Measurements from ENCODE around the gene SAMD10. TPM values are rescaled to one million over a fixed set of nuclear protein-coding genes. Genes with fewer than 3 reads are reported as not detected.

SAMD10 gene
- total and polyA plus RNA-seq, 4 experiments from 2014 or later: 7.4 to 13.0 (median 8.6) TPM

GRCh38 chr20:64001607-64002011 lies 22.2 kb upstream of the SAMD10 start:
- peak overlapping the region in 1 of 8 donors; percentile 7 for H3K4me3 Mint-ChIP-seq
- no peaks in the 10 kb centered on the region for H3K9me3 ChIP-seq (ENCODE audit: control insufficient read depth in 1 of 2, low read length in 2 of 2)
- H3K4me1 Mint-ChIP-seq: peaks cover 0 to 13% (median 5%) of the 10 kb centered on the region in 4 donors
- H3K27me3 ChIP-seq (ENCODE audit: insufficient read depth, low read length): no peaks in the 10 kb centered on the region
- no peak for DNase-seq
- intact Hi-C loops (cut with micrococcal nuclease): no loop called here
- H3K9me3 Mint-ChIP-seq: no peaks in the 10 kb centered on the region
- no peaks in the 10 kb centered on the region for H3K27me3 Mint-ChIP-seq
- ChIA-PET CTCF (ENCODE audit: partially characterized antibody) (interaction anchor here (0.7 to 1.0 kb wide), 2 partner anchors 24 to 36 kb away, joined by 3 to 4 read pairs; no protein-coding TSS in a partner anchor), POLR2A (ENCODE audit: partially characterized antibody) (interaction anchor here (0.8 kb wide), 1 partner anchor 19 kb away, joined by 3 read pairs; no protein-coding TSS in a partner anchor)
- no peak overlapping the region for H3K27ac Mint-ChIP-seq
- peaks cover 73% of the 10 kb centered on the region for H3K36me3 ChIP-seq (ENCODE audit: insufficient read depth, low read length)
- H3K36me3 Mint-ChIP-seq: peaks cover 40 to 53% of the 10 kb centered on the region in 2 donors
- no peak overlapping the region for H3K27ac ChIP-seq (ENCODE audit: low read depth, low read length)
- no peaks in the 10 kb centered on the region for H3K4me1 ChIP-seq (ENCODE audit: insufficient read depth, low read length)
- H3K4me3 ChIP-seq (ENCODE audit: low read length in 2 of 2): no peak overlapping the region

- ChIA-PET POLR2A (ENCODE audit: partially characterized antibody) (no interaction called here), CTCF (ENCODE audit: partially characterized antibody) (interaction anchor here (1.0 kb wide), 1 partner anchor 37 kb away, joined by 3 read pairs; no protein-coding TSS in a partner anchor)
- Mint-ChIP-seq H3K27me3 (no peaks in the 10 kb centered on the region), H3K36me3 (peaks cover 36 to 55% of the 10 kb centered on the region in 2 donors), H3K4me3 (no peak overlapping the region), H3K4me1 (peaks cover 0 to 11% (median 5%) of the 10 kb centered on the region in 4 donors), H3K27ac (no peak overlapping the region), H3K9me3 (no peaks in the 10 kb centered on the region)
- H3K36me3 ChIP-seq (ENCODE audit: insufficient read depth, low read length): peaks cover 75% of the 10 kb centered on the region
- intact Hi-C loops (cut with micrococcal nuclease): no loop called here
- H3K27ac ChIP-seq (ENCODE audit: low read depth, low read length): no peak overlapping the region
- no peak for DNase-seq
- no peaks in the 10 kb centered on the region for H3K9me3 ChIP-seq (ENCODE audit: control insufficient read depth in 1 of 2, low read length in 2 of 2)
- no peak overlapping the region for H3K4me3 ChIP-seq (ENCODE audit: low read length in 2 of 2)
- H3K4me1 ChIP-seq (ENCODE audit: insufficient read depth, low read length): no peaks in the 10 kb centered on the region
- H3K27me3 ChIP-seq (ENCODE audit: insufficient read depth, low read length): no peaks in the 10 kb centered on the region
These were observed 21.5 kb upstream of the SAMD10 start for GRCh38 chr20:64000906-64001305.

GRCh38 chr20:63982937-63983336 lies 3.5 kb upstream of the SAMD10 start:
- ChIA-PET POLR2A (ENCODE audit: partially characterized antibody) (interaction anchor here (0.9 to 1.4 kb wide), 3 partner anchors 12 to 28 kb away, joined by 3 to 5 read pairs (median 3); no protein-coding TSS in a partner anchor), CTCF (ENCODE audit: partially characterized antibody) (interaction anchor here (1.3 to 4.2 kb wide), 5 partner anchors 9 to 137 kb away, joined by 4 to 84 read pairs (median 21); partner anchors contain the start of genes C20orf204 and TCEA2)
- no peak overlapping the region for H3K4me3 ChIP-seq (ENCODE audit: low read length in 2 of 2)
- H3K36me3 ChIP-seq (ENCODE audit: insufficient read depth, low read length): peaks cover 44% of the 10 kb centered on the region
- H3K27ac ChIP-seq (ENCODE audit: low read depth, low read length): no peak overlapping the region
- H3K27me3 Mint-ChIP-seq: no peaks in the 10 kb centered on the region
- peak overlapping the region in 5 of 7 donors; percentile 24 to 98 (median 71) for H3K27ac Mint-ChIP-seq
- peaks cover 42% of the 10 kb centered on the region for H3K4me1 ChIP-seq (ENCODE audit: insufficient read depth, low read length)
- intact Hi-C loops (cut with micrococcal nuclease): loop anchor here (5.0 kb wide), 1 partner anchor 276 kb away; the partner anchor contains the start of genes ARFRP1 and ZGPAT
- H3K4me3 Mint-ChIP-seq: peak overlapping the region; percentile 17 to 77 (median 62)
- DNase-seq: no peak
- H3K27me3 ChIP-seq (ENCODE audit: insufficient read depth, low read length): no peaks in the 10 kb centered on the region
- H3K9me3 ChIP-seq (ENCODE audit: control insufficient read depth in 1 of 2, low read length in 2 of 2): no peaks in the 10 kb centered on the region
- H3K36me3 Mint-ChIP-seq: peaks cover 33 to 52% of the 10 kb centered on the region in 2 donors
- H3K4me1 Mint-ChIP-seq: peaks cover 39 to 54% (median 47%) of the 10 kb centered on the region in 4 donors
- no peaks in the 10 kb centered on the region for H3K9me3 Mint-ChIP-seq

GRCh38 chr20:63980806-63981728 lies 1.6 kb upstream of the SAMD10 start, which contains the start of gene PRPF6:
TSS of gene PRPF6 (plus strand) at chr20:63981132. CDS start at chr20:63981246, 114 bp downstream.
- intact Hi-C loops (cut with micrococcal nuclease): loop anchor here (1.0 to 5.0 kb wide), 4 partner anchors 25 to 274 kb away; partner anchors contain the start of genes ARFRP1, TCEA2, UCKL1 and ZGPAT
- peaks cover 48 to 72% (median 60%) of the 10 kb centered on the region in 4 donors for H3K4me1 Mint-ChIP-seq
- peak within 1 kb of the TSS; percentile 42 to 67 for H3K4me3 ChIP-seq (ENCODE audit: low read length in 2 of 2)
- H3K36me3 Mint-ChIP-seq: peaks cover 30 to 46% of the 10 kb centered on the region in 2 donors
- no peaks in the 10 kb centered on the region for H3K27me3 Mint-ChIP-seq
- POLR2A ChIA-PET (ENCODE audit: partially characterized antibody): interaction anchor here (0.8 to 2.5 kb wide), 35 partner anchors 11 to 460 kb away, joined by 3 to 71 read pairs (median 5); partner anchors contain the start of genes ARFRP1, C20orf204, GMEB2 and LIME1
- H3K9me3 Mint-ChIP-seq: no peaks in the 10 kb centered on the region
- peak within 1 kb of the TSS; percentile 90 to 99 (median 93) for H3K4me3 Mint-ChIP-seq
- peak; percentile 91 to 94 (median 94) for DNase-seq
- CTCF ChIA-PET (ENCODE audit: partially characterized antibody): interaction anchor here (0.6 to 4.2 kb wide), 24 partner anchors 9 to 273 kb away, joined by 3 to 84 read pairs (median 4); partner anchors contain the start of genes ARFRP1, C20orf204, LIME1 and LKAAEAR1
- H3K4me1 ChIP-seq (ENCODE audit: insufficient read depth, low read length): peaks cover 54% of the 10 kb centered on the region
- peaks cover 32% of the 10 kb centered on the region for H3K36me3 ChIP-seq (ENCODE audit: insufficient read depth, low read length)
- H3K27me3 ChIP-seq (ENCODE audit: insufficient read depth, low read length): no peaks in the 10 kb centered on the region
- H3K27ac ChIP-seq (ENCODE audit: low read depth, low read length): peak within 1 kb of the TSS; percentile 69
- peak within 1 kb of the TSS; percentile 95 to 99 (median 98) for H3K27ac Mint-ChIP-seq
- H3K9me3 ChIP-seq (ENCODE audit: control insufficient read depth in 1 of 2, low read length in 2 of 2): no peaks in the 10 kb centered on the region

- POLR2A ChIA-PET (ENCODE audit: partially characterized antibody): interaction anchor here (0.7 to 2.5 kb wide), 35 partner anchors 10 to 459 kb away, joined by 3 to 71 read pairs (median 5); partner anchors contain the start of genes ARFRP1, C20orf204, GMEB2 and LIME1
- Histone ChIP-seq H3K4me1 (ENCODE audit: insufficient read depth, low read length) (peaks cover 54% of the 10 kb centered on the region), H3K4me3 (ENCODE audit: low read length in 2 of 2) (peak overlapping the region; percentile 39 to 67), H3K27me3 (ENCODE audit: insufficient read depth, low read length) (no peaks in the 10 kb centered on the region), H3K27ac (ENCODE audit: low read depth, low read length) (peak overlapping the region; percentile 69), H3K9me3 (ENCODE audit: control insufficient read depth in 1 of 2, low read length in 2 of 2) (no peaks in the 10 kb centered on the region), H3K36me3 (ENCODE audit: insufficient read depth, low read length) (peaks cover 25% of the 10 kb centered on the region)
- CTCF ChIA-PET (ENCODE audit: partially characterized antibody): interaction anchor here (0.6 to 4.2 kb wide), 29 partner anchors 8 to 484 kb away, joined by 3 to 84 read pairs (median 4); partner anchors contain the start of genes ARFRP1, C20orf204, LIME1 and LKAAEAR1
- peak; percentile 41 to 76 (median 52) for DNase-seq
- peaks cover 46 to 75% (median 59%) of the 10 kb centered on the region in 4 donors for H3K4me1 Mint-ChIP-seq
- H3K4me3 Mint-ChIP-seq: peak overlapping the region; percentile 90 to 99 (median 93)
- intact Hi-C loops (cut with micrococcal nuclease): loop anchor here (5.0 kb wide), 1 partner anchor 273 kb away; the partner anchor contains the start of genes ARFRP1 and ZGPAT
- H3K36me3 Mint-ChIP-seq: peaks cover 28 to 41% of the 10 kb centered on the region in 2 donors
- peak overlapping the region; percentile 95 to 99 (median 98) for H3K27ac Mint-ChIP-seq
- H3K27me3 Mint-ChIP-seq: no peaks in the 10 kb centered on the region
- H3K9me3 Mint-ChIP-seq: peaks cover 0 to 1% (median 0%) of the 10 kb centered on the region in 8 donors
These were observed 919 bp upstream of the SAMD10 start for GRCh38 chr20:63980317-63980805.

GRCh38 chr20:63979229-63979556 lies 249 bp downstream of the SAMD10 start:
- Mint-ChIP-seq H3K4me3 (peak overlapping the region; percentile 63 to 87 (median 83)), H3K27me3 (no peaks in the 10 kb centered on the region), H3K4me1 (peaks cover 41 to 71% (median 56%) of the 10 kb centered on the region in 4 donors), H3K27ac (peak overlapping the region in 2 of 7 donors; percentile 59 to 89), H3K36me3 (peaks cover 20 to 37% of the 10 kb centered on the region in 2 donors), H3K9me3 (peaks cover 0 to 1% (median 0%) of the 10 kb centered on the region in 8 donors)
- Histone ChIP-seq H3K27ac (ENCODE audit: low read depth, low read length) (peak overlapping the region; percentile 63), H3K4me1 (ENCODE audit: insufficient read depth, low read length) (peaks cover 54% of the 10 kb centered on the region), H3K36me3 (ENCODE audit: insufficient read depth, low read length) (peaks cover 13% of the 10 kb centered on the region), H3K4me3 (ENCODE audit: low read length in 2 of 2) (peak overlapping the region in 1 of 2 donors; percentile 59), H3K27me3 (ENCODE audit: insufficient read depth, low read length) (no peaks in the 10 kb centered on the region), H3K9me3 (ENCODE audit: control insufficient read depth in 1 of 2, low read length in 2 of 2) (no peaks in the 10 kb centered on the region)
- ChIA-PET CTCF (ENCODE audit: partially characterized antibody) (interaction anchor here (1.1 to 4.2 kb wide), 10 partner anchors 23 to 483 kb away, joined by 3 to 84 read pairs (median 6); partner anchors contain the start of genes ARFRP1, C20orf204, LIME1 and TCEA2), POLR2A (ENCODE audit: partially characterized antibody) (interaction anchor here (0.8 to 2.5 kb wide), 16 partner anchors 9 to 458 kb away, joined by 3 to 71 read pairs (median 9); partner anchors contain the start of genes GMEB2, PPDPF, PTK6 and RGS19)
- no peak for DNase-seq
- intact Hi-C loops (cut with micrococcal nuclease): no loop called here

Measured in CD4-positive, alpha-beta memory T cell (primary cell).